Stimulated activated CD8-positive, alpha-beta memory T cell treated with anti-CD3 and anti-CD28 coated beads, Interleukin-15, amount 100 ng/mL, for 4 hours (primary cell): Measurements from ENCODE around the gene IP6K3.

Experiments used
- DNase-seq, 2 donors: peaks; one replicate each; pipeline ENCODE4 v3.0.0-alpha.2; 2020; ENCODE audit warnings: low read depth in 2 of 2

The IP6K3 gene

GRCh38 chr6:33705268-33705885 lies 41.3 kb downstream of the IP6K3 start:
- no peak for DNase-seq

DNA sequence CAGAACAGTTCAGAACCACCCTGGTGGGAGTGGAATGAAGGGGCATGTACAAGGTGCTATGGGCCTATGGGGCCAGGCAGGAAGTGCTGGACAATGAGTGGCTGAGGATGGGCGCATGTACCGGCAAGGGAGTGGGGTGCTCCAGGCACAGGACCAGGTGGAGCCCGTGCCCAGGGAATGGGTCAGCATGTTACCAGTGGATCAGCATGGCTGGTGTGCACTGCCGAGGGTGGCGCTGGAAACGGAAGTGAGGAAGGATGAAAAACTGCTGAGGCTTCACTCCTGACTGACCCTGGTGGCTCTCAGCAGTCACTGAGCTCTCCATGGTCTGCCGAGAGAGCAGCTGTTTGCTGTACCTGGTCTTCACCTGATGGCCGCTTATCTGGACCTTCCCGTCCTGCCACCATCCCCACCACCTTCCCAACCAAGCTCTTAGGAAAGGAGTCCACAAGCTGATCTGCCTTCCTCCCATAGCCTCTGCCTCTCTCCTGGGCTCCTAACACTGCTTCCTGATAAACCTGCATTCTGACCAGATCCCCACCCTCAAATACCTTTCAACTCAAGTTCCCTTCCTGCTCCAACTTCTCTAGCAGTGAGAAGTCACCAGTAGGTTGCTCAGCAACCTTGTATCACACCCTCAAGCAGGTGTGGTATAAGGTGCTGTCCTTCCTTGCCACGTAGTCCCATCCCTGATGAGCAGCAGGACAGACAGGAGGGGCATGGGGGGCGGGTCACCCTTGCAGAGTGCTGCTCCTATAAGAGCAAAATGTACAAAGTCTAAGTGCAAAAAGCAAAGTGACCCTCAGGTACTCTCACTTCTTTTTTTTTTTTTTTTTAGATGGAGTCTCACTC lies 42.3 kb downstream of the IP6K3 start:
- no peak for DNase-seq

GRCh38 chr6:33702345-33702977 lies 44.2 kb downstream of the IP6K3 start:
- no peak for DNase-seq

GRCh38 chr6:33700391-33701050 lies 46.2 kb downstream of the IP6K3 start:
- peak; percentile 20 to 40 for DNase-seq

DNA sequence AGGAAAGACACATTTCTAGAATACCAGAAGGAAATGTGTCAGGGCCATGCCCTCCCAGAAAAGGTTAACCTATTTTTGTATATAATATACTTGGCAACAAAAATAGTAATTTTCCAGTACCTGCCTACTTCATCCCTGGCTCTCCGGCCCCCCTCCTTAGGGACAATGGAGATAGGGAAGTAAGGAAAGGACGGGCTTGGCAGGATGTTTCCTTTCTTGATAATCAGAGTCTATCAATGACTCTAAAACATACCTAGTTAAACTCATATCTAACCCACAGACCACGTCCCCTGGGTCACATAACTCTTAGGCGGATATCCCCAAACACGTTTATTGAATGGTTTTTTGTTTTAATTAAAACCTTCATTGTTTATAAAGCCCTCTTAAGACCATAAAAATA lies 47.0 kb downstream of the IP6K3 start:
- DNase-seq, result no peak

DNA sequence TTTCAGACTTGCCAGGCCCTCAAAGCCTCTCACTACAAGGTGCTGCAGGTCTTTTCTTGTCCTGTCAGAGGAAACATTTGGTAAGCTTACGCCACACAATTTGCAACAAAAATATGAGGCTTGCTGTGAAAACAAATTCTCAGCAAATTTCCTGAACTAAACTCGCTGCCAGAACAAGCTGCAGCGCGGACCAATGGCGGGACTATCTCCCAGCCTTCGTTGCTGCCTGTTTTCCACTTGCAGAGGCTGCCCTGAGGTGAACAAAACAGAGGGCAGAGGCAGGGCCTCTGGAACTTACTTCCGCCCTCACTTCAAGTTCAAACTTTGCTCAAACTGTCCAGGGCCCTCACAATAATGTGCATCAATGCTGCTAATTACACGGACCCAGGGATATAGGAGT lies 47.6 kb downstream of the IP6K3 start:
- DNase-seq, result no peak

DNA sequence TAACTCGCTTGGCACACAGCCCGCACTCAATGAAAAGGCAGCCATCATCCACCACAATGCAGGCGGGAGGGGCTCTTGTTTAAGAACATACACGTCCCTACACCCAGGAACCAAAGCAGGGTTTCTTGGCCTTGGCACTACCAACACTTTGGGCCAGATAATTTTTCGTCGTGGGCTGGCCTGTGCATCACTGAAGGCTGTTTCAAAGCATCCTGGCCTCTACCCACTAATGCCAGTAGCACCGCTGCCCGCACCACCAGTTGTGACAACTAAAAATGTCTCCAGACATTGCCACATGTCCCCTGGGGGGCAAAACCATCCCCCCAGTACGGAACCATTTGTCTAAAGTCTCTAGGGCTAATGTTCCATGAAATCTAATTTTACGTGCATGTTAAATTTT lies 48.2 kb downstream of the IP6K3 start:
- no peak for DNase-seq

DNA sequence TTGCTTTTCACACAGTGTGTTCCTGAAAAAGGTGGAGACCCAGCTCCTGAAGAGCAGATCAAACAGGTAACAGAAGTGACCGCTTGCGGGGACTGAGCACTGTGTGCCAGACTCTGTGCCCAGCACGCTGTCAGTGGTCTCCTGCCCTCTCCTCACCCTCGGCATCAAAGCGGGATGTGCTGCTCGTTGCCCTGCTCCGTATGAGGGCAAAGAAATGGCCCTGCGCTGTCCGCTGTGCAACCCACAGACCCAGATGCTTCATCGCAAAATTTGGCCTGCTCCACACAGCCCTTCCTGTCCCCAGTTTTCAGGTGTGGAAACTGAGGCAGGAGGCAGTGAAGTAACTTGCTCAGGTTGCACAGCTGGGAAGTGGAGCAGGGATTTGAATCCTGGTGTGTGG lies 48.9 kb downstream of the IP6K3 start:
- DNase-seq, result no peak

- no peak for DNase-seq
Measured at GRCh38 chr6:33696548-33697518, 49.9 kb downstream of the IP6K3 start.

DNA sequence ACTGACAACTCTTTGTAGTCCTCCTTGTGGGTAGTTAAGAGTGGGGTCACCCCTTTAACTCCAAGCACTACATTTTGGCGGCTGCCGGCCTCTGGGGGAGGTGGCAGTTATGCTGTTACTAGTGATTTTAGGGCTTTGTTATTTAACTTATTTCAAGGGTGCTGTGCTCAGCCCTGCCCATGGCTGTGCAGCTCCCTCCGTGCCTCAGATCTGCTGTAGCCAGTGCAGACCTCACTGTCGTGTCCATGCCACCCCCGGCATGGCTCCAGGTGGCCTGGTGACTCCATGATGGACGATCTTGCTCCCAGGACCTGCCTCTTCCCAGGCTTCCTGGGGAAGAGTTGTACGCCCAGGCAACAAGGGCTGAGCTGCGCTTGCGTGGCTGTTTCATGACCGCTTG lies 50.6 kb downstream of the IP6K3 start:
- no peak for DNase-seq

DNA sequence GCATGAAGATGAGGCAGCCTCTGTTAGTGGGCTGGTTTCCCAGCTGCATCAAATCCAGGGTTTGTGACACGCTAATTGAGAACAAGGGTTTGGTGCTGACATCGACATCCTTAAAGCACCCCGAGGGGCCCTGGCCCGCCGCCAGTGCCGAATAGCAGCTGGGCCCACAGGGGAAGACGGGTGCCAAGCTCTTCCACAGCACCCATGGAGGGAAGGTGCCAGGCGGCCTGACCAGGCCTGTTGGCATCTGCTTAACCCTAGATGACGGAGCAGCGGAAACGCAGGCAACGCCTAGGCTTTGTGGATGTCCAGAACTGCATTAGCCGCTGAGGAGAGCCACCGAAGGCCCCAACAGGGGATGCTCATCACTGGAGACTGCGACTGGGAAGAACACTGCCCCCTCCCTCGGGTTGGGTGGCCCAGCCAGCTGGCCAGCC lies 51.2 kb downstream of the IP6K3 start:
- DNase-seq, result no peak

- DNase-seq, result no peak
Measured at GRCh38 chr6:33694977-33695376, 51.7 kb downstream of the IP6K3 start.

DNA sequence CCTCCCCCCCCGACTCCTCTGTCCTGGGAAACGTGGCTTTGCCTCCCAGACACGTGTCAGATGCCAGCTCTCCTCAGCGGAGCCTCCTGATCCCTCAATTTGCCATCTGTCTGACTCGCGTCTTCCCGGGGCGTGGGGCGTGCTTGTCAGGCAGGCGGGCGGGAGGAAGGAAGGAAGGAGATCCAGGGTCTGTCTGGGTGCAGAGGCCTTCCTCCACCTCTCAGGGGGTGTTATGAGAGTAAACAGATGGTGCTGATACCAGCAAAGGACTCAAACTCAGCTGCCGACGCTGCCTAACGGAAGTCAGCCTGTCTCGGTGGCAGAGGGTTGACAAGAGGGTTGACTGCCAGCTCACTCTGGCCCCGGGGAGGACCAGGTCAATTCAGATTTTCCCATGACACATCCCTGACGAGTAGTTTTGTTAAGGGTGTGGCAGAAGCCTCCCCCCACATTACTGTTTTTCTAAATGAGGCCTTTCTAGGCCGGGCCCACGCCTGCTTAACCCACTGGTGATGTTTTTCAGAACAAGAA lies 52.2 kb downstream of the IP6K3 start:
- DNase-seq, result peak; percentile 45 to 71

DNA sequence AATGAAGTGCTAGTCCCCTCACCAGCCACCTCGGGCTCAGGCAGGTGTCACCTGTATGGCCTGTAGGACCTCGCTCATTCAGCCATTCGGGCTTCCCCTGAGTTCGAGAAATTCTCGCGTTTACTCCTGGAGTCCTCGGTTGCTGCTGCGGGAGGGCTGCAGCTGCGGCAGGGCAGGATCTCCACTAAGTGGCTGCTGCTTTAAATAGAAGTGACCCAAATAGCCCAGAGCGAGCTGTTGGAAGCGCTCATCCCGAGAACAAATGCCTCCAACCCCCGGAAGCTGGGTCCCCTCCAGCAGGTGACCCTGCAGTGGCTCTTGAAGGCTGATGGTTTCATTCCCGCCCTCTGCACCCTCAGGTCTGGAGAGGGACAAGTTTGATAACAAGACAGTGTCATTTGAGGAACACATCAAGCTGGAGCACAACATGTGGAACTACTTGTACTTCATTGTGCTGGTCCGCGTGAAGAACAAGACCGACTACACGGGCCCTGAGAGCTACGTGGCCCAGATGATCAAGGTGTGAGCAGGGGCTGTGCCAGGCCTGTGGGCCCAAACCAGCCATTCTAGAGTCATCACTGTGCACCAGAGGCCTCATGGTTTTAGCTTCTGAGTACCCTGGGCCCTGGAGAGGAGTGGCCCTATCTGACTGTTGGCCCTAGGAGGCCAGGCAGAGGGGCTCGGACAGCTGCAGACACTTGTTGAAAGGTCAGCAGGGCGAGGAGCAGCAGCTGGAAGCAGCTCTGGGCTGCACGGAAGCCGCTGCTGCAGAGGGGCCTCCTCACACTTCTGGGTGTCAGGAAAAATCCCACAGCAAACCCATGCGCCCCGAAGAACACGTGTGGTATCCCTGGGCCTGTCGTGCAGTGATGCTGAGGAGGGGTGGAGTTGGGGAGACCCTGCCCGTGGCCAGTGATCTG lies 53.3 kb downstream of the IP6K3 start:
- DNase-seq, result no peak

DNA sequence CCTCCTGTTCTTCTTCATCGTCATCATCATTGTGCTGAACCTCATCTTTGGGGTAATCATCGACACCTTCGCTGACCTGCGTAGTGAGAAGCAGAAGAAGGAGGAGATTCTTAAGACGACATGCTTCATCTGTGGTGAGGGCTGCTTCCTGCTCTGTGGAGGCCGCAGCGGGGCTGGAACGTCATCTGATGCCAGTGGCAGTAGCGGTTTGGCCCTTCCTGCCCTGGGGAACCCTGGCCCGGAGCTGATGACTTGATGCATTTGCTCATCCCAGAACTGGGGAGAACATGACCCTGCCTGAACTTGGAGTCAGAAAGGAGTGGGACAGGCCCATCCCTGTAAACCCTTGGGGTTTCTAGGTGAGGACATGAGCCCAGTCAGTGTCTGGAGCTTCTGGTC lies 53.9 kb downstream of the IP6K3 start:
- peak; percentile 36 to 37 for DNase-seq

DNA sequence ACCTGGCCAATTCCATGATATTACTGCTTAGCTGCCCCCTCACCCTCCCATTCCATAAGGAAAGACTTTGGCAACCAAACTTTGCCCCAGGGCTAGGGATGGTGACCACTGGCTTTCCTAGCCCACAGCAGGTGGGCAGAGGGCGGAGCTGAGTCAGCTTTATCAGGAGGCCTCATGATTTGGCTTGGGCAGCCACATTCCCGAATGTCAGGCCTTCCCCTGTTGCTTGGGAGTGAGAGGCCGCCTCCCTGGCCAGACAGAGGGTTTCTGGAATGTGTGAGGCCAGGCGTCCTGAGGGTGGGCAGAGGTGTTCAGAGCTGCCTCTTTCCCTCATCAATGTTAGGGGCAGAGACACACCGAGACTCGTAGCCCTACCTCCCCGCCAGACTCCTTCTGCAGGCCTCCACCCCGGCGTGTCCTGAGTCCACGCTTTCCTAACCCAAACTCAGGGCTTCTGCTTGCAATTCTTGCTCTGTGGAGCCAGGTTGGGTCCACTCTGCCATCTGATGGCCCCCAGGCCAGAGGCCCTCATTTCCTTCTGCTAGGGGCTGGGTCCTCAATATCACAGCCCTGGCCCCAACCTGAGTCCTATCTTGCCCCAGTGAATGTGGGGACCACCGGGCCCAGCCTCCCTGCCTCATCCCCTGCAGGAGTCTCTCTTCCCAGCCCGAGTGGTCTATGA lies 54.5 kb downstream of the IP6K3 start:
- no peak for DNase-seq

GRCh38 chr6:33691456-33692077 lies 55.1 kb downstream of the IP6K3 start:
- no peak for DNase-seq

DNA sequence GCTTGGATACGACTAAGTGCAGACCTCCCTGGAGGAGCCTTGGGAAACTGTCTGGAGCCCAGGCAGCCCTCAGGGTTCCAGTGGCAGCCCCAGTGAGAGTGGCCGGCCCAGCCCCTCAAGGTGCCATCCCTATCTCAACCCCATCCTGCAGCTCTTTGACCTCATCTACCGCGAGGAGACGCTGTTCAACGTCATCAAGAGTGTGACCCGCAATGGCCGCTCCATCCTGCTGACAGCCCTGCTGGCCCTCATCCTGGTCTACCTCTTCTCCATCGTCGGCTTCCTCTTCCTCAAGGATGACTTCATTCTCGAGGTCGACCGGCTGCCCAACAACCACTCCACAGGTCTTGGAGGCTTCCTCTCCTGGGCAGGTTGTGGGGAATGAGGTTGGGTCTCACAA lies 55.9 kb downstream of the IP6K3 start:
- no peak for DNase-seq

DNA sequence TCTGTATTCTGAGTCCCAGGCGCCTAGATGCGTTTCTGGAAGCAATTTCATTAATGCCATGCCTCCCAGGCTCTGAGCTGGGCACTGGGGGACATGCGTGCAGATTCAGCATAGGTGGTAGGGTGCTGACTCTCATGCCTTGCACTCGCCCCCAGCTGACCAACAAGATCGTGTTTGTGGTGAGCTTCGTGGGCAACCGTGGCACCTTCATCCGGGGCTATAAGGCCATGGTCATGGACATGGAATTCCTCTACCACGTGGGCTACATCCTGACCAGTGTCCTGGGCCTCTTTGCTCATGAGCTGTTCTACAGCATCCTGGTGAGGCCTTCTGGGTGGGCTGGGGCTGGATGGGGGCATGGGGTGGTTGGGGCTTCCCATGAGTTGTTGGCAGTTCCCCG lies 56.8 kb downstream of the IP6K3 start:
- no peak for DNase-seq
